HG03175 (cell line): ENCODE measurements around the gene OR4B1.
A peak's percentile ranks its signal among the peaks of the same experiment; 100 is the strongest.
"Not testable (repeated sequence)": the region's sequence is repeated elsewhere in the genome, so short reads cannot be mapped to it uniquely, and the experiment has no call there.

ENCODE experiments used
- ATAC-seq: cut with Tn5 transposase; IDR thresholded peaks from one replicate; pipeline ENCODE4 v1.9.1; 2021; ENCODE audit warnings: mild to moderate bottlenecking, moderate library complexity; ENCODE audit not compliant: unreplicated experiment

Gene OR4B1, protein sequence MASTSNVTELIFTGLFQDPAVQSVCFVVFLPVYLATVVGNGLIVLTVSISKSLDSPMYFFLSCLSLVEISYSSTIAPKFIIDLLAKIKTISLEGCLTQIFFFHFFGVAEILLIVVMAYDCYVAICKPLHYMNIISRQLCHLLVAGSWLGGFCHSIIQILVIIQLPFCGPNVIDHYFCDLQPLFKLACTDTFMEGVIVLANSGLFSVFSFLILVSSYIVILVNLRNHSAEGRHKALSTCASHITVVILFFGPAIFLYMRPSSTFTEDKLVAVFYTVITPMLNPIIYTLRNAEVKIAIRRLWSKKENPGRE

DNA sequence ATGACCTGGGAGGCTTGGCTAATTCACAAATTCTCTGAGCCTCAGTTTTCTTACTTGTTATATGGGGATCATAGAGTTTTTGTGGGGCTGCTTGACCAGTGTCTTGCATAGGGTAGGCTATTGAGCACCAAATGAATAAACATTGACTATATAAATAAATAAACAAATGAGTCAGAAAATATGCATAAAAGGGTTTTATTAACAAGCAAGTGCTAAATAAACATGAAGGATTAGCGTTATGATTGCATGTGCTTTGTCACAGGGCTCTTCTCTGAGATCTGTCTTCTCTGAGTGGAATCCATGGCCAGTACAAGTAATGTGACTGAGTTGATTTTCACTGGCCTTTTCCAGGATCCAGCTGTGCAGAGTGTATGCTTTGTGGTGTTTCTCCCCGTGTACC lies at the start of gene OR4B1:
Gene OR4B1, plus strand, starts transcription at position 301 of the 400 bp plus-strand sequence. Its CDS starts 0 bp downstream, at position 301.
- ATAC-seq: no peak

DNA sequence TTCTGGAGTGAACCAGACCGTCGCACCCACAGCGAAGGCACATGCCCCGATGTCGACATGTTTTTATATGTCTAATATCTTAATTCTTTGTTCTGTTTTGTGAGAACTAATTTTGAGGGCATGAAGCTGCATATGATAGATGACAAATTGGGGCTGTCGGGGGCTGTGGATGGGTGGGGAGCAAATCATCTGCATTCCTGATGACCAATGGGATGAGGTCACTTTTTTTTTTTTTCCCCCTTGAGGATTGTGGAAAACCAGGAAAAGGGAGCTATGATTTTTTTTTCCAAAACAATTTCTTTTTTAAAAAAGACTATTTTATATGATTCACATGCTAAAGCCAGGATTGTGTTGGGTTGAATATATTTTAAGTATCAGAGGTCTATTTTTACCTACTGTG lies 49.2 kb upstream of the OR4B1 start:
- no peak for ATAC-seq

DNA sequence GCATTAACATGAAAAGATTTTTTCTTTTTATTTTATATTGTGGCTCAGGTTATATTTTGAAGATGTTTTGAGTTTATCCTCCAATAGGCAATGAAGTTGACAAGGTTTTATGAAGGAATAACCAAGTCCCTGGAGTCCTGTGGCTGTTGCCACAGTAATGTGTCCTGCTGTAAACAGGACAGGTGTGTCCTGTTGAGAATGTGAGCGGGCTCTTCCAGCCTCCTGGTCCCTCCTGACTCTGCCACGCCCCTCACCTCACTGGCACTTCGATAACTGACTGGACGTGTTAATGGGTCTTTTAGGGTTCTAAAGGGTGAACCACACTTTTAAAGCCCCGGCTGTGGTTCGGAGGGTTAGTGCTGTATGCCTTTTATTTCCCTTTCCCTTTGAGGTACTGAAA lies 47.8 kb upstream of the OR4B1 start:
- no peak for ATAC-seq

DNA sequence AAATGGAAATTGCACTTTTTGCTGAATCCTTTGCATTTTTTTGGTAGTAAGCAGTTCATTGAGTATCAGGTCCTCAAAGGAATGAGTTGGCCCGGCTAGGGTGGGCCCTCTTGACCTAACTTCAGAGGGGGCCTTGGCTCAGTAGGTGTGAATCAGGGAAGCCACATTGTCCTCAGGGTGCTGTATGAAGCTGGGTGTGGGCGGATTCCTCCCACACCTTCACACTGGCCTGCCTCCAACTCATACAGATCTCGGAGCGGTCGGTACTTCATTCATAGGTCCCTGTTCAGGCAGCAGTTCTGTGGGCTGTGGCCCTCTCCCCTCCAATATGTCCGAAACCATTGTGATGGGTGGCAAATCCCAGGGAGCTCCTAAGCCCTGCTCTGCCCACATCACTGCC lies 47.4 kb upstream of the OR4B1 start:
- ATAC-seq: no peak

DNA sequence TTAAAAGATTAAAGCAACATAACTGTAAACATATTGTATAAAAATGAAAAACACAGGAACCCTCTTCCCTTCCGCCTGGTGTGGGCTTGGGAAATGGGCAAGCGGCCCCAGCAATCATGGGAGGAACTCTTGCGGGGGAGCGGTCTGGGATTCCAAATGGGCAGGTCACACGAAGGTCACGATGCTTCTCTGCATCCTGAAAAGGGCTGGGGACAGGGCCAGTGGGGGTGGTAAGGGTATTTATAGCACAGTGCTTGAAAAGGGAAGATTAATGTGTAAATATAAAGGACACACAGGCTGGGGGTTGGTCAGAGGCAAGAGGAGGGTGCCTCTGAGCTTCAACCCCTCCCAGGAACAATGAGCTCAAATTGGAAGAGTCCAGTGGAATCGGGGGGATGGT lies 46.9 kb upstream of the OR4B1 start:
- ATAC-seq: no peak

DNA sequence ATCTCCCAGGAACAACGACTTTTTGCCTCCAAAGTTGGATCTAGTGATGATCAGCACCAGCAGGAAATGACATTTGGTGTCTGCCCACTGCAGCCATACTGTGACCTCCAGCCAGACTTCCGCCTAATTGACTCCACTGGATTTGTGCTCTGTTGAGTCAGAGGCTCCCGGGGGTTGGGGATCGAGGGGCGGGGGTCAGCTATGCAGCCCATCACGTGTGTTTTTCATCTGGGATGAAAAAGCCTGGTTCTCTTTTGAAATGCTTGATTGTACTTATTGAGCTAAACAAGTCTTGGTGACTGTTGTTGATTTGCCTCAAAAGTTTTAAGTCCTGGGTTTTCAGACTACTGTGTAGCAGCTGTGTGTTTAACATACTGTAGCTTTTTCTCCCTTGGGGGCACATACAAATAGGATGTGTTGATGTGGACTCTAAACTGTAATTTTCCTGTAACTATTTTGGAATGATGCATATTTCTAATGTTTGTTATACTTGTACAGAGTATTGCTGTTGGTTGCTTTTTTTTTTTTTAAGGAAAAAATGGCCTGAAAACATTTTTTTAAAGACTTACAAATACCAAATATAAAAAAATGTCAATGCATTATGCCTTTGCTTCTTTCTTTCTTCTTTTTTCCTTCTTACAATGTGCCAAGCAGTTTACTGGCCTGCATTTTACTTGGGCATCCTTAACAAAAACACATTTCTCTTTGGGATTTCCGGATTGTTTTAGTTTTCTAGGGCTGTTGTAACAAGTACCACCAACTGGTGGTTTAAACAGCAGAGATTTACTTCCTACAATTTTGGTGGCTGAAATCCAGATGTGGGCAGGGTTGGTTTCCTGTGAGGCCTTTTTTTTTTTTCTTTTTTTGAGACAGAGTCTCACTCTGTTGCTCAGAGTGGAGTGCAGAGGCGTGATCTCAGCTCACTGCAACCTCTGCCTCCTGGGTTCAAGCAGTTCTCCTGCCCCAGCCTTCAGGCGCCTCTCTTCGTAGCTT lies 46.1 kb upstream of the OR4B1 start:
- no peak for ATAC-seq

DNA sequence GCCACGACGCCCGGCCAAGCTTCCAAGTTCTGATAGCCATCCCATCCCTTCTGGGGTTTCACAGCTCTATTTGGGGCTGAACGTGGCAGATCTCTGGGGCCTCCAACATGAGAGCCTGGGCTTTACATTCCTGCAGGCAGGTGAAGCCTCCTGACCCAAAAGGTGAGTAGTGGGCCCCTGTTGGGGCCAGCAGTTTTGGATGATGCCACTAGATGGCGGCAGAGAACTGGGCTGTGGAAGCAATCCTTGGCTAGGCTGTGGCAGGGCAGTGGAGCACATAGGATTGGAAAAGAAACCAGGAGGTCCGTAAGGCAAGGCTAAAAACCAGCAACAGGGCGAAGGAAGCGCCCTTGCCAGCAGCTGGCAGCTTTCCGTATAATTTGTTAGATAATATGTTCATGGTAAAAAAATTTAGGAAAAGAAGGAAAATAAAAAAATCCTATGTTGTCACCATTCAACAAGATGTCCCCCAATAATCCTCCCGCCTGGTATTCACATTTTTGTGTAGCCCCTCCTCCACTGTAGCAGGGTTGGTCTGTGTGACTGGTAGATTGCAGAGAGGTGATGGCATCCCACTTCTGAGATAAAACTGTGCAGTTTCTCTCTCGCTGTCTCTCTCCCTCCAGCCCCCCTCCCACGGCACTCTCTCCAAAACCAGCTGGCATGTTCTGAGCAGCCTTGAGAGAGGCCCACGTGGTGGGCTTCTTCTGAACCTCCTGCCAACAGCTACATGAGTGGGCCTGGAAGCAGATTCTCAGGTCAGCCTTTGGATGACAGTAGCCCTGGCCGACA lies 43.6 kb upstream of the OR4B1 start:
- ATAC-seq: peak; percentile 61

DNA sequence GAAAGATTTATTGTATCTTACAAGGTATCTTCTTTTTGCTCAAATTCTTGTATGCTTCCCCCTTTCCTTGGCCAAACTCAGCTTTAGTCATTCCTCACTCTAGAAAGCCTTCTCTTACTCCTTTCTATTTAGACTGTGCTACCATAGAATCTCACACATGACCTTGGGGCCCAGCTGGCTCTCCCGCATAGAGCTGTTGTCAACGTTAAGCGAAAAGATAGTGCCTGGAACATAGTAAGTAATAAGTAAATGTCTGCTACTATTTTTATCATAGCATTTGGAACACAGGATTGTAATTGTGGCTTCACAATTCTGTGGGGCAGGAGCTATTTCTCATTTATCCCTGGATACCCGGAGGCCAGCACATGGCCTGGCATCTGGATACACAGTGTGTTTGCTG lies 38.9 kb upstream of the OR4B1 start:
- ATAC-seq: no peak

DNA sequence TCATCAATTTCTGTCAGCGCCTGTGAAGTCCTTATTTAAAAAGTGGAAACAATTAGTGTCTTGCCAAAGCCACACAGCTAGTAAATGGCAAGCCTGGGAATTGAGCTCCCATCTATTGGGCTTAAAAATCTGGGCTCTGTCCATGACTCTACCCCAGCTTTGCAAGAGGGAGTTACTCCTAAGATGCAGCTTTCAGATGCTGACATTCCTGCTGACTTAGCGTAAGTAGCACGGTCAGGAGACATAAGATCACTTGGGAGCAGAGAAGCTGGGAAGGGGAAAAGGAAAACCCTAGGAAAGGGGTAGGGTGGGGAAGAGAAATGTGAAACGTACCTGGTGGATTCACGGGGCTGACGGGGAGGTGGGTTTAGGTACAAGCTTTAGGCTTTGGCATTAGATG lies 36.0 kb upstream of the OR4B1 start:
- ATAC-seq: no peak

DNA sequence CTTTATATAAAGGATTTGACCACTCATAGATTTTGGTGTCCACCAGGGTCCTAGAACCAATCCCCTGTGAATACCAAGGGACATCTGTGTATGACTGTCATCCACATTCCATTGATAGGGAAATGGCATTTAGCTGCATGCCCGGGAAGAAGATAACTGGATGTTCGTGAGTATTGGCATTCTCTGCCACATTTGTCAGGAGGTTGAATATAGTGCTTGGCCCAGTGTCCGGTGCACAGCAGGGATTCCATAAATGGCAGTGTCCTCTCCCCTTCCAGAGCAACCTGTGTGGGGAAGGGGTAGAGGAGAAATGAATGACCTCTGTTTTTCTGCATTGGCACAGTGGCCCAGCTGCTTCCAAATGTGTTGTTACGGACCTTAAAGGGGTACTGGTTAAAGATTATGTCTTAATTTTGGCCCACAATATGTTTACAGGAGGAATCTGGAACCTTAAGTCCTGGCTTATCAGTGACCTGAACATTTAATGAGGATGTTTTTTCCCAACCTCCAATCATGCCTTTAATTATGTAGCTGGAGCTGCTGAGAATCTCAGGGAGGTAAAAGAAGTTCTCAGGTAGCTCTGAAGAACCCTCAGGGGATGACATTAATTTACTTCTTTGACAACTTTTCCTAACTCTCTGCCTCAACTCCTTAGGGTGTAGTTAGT lies 33.6 kb upstream of the OR4B1 start:
- no peak for ATAC-seq

DNA sequence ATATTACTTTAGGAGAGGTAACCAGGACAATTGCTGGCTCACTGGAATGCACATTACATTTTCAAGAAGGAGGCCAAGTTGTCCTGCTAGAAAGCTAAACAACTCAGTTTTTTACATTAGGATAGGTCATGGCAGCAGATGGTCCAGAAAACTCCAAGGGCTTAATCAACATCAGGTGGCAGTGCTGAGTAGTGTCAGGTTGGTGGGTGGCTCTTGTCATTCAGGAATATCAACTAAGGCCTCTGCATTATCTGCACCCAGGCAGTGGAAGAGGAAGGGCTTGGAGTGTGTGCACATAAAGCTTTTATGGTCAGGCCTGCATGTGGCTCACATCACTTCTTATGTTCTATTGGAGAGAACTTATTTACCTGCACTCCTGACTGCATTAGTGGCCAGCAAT lies 32.2 kb upstream of the OR4B1 start:
- ATAC-seq: no peak

DNA sequence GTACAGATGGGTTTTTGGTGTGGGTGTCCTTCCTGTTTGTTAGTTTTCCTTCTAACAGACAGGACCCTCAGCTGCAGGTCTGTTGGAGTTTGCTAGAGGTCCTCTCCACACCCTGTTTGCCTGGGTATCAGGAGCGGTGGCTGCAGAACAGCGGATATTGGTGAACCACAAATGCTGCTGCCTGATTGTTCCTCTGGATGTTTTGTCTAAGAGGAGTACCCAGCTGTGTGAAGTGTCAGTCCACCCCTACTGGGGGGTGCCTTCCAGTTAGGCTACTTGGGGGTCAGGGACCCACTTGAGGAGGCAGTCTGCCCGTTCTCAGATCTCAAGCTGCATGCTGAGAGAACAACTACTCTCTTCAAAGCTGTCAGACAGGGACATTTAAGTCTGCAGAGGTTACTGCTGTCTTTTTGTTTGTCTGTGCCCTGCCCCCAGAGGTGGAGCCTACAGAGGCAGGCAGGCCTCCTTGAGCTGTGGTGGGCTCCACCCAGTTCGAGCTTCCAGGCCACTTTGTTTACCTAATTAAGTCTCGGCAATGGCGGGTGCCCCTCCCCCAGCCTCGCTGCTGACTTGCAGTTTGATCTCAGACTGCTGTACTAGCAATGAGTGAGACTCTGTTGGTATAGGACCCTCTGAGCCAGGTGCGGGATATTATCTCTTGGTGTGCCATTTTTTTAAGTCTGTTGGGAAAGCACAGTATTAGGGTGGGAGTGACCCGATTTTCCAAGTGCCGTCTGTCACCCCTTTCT lies 25.5 kb upstream of the OR4B1 start:
- ATAC-seq: not testable (repeated sequence)

DNA sequence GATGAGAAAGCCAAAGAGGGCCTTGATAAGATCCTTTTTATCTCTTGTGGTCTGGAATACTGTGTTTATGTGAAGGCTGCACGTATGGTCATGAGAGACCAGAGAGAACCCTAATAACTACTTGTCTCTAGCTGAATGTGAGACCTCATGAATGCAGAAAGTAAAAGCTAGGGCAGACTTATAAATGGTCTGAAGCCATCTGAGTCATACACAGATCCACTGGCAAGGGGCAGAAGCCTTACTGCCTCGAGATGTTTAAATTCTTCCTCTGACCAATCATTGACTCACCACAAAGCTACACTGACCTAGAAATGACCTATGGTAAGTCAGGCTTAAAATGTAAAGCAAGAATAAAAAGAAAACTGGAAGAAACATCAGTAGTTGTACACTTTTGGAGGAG lies 22.7 kb upstream of the OR4B1 start:
- no peak for ATAC-seq

DNA sequence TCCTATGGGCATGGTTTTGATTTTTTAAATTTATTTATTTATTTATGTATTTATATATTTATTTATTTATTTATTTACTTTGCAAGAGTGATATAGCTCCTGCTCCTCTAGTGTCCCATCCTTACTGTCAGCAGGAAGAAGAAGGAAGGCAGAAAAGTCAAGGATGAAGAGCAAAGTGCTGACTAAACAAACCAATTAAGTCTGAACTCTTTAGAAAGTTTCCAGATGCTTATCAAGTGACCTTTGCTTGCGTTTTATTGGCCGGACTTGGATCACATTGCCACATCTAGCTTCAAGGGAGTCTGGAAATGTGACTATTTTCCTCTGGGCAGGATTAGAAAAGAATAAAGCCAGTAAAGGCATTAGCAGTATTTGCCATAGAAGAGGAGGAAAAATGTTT lies 8.7 kb upstream of the OR4B1 start:
- no peak for ATAC-seq

DNA sequence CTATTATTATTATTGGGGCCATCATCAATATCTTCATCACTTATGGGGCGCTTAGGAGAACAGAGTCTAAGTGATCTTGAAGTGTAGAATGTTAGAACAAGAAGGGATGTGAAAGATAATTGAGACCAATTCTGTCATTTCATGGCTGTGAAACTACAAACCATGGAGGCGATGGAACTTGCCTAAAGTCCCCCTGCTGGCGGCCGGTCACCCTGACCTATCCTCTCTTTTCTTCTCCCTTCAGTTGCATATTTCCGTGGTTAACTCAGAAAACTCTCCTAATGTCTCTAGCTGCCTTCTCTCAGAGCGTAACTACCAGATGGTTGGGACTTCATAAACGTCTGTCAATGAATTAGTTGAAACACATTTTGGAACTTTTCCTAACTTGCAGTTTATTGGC lies 6.6 kb upstream of the OR4B1 start:
- no peak for ATAC-seq

DNA sequence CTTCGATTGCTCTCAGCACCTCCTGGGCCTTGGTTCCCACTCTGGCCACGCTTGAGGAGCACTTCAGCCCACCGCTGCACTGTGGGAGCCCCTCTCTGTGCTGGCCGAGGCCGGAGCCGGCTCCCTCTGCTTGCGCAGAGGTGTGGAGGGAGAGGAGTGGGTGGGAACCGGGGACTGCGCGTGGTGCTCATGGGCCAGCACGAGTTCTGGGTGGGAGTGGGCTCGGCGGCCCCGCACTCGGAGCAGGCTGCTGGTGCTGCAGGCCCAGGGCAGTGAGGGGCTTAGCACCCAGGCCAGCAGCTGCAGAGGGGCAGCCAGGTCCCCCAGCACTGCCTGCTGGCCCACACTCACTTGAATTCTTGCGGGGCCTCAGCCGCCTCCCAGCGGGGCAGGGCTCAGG lies 12.2 kb downstream of the OR4B1 start:
- no peak for ATAC-seq

DNA sequence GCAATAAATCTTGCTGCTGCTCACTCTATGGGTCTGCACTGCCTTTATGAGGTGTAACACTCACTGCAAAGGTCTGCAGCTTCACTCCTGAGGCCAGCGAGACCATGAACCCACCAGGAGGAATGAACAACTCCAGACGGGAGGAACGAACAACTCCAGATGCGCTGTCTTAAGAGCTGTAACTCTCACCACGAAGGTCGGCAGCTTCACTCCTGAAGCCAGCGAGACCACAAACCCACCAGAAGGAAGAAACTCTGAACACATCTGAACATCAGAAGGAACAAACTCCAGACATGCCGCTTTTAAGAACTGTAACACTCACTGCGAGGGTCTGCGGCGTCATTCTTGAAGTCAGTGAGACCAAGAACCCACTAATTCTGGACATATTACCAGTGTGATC lies 13.4 kb downstream of the OR4B1 start:
- ATAC-seq: not testable (repeated sequence)

DNA sequence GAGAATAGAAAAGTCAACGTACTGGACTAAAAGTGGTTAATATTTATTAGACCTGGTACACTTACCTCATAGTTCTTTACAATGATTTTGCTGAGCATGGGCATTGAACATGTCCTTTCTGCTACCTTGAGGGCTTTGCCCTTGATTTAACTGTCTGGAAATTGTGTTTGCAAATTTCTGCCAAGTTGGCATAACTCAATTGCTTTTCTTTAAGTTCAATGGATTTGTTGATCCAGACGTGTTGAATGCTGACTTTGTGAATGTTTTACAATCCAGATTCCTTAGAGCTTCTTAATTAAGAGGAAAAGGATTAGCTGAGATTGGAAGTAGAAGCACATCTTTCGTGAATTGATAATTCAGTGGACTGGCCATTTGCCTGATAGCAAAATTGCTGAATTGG lies 21.1 kb downstream of the OR4B1 start:
- ATAC-seq: no peak

DNA sequence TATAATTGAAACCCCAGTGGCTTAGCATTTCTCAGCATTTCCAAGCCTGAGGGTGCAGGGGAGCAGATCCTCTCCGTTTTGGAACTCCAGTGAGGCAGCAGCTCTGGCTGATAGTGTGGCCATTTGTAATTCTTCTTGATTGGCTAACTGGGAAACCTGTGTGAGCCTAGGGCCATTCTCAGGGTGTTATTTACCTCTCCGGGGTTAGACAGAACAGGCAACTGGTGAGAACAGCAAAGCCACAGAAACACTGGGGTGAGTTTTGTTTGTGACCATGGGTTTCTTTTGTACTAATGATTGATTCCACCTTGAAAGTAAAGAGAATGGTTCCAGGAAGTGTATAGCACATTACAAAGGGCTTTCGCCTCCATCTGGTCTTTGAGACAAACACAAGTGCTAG lies 25.9 kb downstream of the OR4B1 start:
- no peak for ATAC-seq

DNA sequence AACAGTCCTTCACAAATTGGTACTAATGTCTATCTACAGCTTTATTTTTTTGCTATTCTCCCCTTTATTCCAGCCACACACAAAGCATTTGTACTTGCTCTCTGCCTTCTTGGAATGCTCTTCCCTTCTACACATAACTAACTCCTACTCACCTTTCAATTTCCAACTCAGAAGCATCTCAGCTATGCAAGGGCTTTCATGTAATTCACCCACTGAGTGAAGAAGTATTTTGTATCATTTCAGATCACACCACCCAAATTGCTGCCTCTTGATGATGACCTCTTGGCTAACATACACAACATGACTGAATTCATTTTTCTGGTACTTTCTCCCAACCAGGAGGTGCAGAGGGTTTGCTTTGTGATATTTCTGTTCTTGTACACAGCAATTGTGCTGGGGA lies 28.2 kb downstream of the OR4B1 start, which contains the start of gene OR4X2:
Gene OR4X2, plus strand, starts transcription at position 301 of the 400 bp plus-strand sequence. Its CDS starts 0 bp downstream, at position 301.
- ATAC-seq: no peak
